ENCODE results near the gene HOXC11.

The HOXC11 gene

DNA sequence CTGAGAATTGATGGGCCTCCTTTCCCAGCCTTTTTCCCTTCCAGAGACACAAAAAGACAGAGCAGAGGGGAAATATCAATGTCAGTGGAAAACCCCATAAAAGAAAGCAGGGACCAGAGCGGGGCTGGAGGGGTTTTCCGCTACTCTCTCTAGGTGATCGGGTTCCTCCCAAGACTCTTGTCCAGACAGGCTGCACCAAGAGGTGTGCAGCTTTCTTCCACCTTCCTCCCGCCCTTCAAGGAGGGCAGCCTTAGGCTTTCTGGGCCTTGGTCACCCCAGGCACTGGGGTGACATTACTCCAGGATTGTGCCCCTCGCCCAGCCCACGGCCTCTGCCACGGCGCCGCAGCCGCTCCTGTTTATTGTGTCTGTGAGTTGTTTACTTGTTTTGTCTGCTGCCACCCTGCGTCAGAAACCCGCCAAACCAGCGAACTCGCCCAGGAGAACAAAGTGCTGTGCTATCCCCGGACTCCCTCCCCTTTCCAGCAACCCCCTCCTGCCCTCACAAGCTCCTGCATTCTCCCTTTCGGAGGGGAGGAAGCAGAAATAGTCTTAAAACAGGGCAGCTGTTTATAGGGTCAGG, 48.6 kb downstream of the HOXC11 start:
- DNase-seq (ENCODE audit: low read depth in 2 of 2, low spot score in 1 of 2): no peak

DNA sequence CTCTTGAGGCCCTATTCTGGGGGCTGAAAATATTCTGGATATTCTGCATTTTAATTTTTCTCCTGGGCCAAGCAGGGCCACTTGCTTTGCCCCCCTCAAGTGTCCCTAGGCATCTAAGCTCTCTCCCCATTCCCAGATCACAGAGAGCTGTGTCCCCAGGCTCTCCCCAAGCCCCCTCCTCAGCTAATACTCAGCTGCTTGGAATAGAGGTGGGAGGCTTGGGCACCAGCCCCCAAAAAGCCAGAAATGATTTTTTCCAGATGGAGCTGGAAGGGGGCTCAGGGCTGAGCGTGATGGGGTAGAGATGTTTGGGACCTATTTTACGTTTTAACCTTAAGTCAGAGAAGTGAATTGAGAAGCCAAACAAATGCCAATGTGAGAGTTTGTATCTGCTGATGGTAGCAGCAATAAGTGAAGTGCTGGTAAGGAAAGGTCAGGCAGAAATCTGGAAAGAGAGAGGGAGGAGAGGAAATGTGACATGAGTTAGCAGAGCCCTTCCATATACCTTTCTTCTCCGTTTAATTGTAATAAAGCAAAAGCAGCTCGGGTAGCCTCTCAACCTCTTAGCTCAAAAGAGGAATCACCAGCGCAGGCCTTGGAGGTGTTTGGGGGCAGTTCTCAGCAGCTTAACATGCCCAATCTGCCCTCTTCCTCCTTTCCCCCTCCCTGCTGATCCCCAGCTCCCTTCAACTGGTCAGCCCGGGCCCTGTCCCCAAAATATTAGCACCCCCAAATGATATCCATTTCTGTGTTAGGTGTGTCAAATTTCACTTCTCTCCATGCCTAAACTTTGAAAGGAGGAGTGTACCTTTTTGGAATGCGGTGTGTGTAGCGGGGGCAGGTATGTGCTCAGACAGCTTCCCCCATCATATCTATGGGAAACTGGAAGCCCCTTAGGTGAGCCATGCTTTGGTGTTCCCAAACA, 50.3 kb downstream of the HOXC11 start:
- no peak for DNase-seq (ENCODE audit: low read depth in 2 of 2, low spot score in 1 of 2)

DNA sequence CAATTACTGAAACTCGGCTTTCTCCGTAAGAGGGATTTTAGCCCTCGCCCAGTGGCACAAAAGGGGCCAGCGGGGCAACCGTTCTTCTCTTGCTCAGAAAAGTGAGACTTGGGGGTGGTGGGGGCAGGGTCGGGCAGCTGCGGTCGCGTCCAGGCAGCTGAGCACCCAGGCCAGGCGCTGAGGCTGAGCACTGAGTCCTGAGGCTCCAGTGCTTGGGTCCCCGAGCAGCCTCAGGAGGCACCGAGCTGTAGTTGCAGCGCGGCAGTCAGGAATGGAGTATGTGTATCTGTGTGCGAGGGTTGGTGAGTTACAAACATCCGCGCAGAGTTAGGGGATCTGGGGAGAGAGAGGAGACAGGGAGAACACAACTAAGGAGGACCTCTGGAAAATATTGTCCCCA, 51.2 kb downstream of the HOXC11 start:
- no peak for DNase-seq (ENCODE audit: low read depth in 2 of 2, low spot score in 1 of 2)

DNA sequence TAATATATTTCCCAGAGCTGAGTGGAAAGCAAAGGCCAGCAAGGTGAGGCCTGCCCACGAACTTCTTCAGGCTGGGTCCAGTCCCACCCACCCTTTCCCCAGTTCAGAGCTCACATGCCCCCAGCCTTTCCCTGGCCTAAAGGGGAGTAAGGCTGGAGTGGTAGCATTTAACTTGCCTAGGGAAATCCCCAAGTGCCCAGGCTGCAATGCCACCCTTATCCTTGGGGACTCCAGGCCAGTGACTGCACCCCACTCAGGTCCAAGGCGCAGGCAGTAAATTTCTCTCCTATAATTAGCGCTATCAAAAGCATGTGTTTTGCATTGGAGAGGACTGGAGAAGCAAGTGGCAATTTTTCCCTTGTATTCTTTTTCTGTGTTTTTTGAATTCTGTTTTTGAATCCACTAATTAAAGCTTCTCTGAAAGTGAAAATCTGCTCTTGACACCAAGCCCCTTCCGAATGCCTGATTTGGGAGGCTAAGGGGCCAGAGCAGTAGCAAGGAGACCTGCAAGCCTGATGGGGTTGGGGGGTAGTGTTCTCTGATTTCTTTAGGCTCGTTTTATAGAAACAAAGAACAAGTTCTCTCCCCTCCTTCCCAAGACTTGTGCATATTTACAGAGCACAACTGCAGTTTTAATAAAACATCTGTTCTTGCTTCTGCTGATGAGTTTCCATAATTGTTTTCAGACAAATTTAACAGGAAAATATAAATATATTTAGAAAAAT, 51.8 kb downstream of the HOXC11 start:
- DNase-seq (ENCODE audit: low read depth in 2 of 2, low spot score in 1 of 2): no peak

DNA sequence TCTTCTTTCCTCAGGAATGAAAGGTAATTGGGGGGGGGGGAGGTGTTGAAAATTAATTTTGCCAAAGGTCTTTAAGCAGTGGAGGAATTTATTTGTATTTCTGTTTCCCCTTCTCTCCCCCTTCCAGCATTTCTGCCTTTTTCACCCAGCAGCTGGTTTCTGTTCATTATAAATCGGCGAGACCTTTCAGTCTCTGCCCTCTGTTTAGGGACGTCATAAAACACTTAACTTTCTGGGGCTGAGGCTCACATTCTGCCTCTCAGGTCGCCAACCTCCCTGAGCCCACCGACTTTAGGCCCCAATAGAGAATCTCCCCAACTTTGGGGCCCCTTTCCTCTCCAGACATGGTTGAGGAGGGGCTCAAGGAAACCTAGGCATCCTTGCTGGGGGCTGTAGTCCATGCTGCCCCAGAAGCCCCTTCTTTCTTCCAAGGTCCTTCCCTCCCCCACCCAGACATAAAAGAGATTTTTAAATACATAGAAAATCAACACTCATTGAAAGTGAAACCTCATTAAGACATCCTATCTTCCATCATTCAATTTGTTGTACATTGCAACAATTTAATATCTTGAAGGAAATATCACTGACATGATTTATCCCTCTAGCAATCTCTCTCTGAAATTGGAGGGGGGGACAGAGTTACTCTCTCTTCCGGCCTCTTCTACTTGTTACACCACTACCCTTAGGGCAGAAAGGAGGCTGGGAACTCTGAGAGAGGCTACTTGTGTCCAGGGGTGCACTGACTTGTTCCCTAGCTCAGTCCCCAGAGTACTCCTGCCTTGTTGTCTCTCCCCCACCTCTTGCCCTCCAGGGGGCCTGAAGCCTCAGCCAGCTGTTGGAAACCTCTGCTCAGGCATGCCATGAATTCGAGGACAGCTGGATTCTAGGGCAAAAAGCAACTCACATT, 52.8 kb downstream of the HOXC11 start:
- no peak for DNase-seq (ENCODE audit: low read depth in 2 of 2, low spot score in 1 of 2)

- no peak for DNase-seq (ENCODE audit: low read depth in 2 of 2, low spot score in 1 of 2)
Observed at GRCh38 chr12:54026640-54027441, 53.9 kb downstream of the HOXC11 start.

Measured in stimulated activated CD8-positive, alpha-beta memory T cell treated with anti-CD3 and anti-CD28 coated beads, Interleukin-4, amount 100 ng/mL, for 4 hours (primary cell).